Thymus (tissue), 11 donors: Measurements from ENCODE around the gene SFMBT1. TPM values are rescaled to one million over a fixed set of nuclear protein-coding genes. Genes with fewer than 3 reads are reported as not detected.
"Not testable (repeated sequence)": the region's sequence is repeated elsewhere in the genome, so short reads cannot be mapped to it uniquely, and the experiment has no call there.

ENCODE experiments used
- DNase-seq, 9 donors: peaks; one replicate each; pipeline ENCODE4 v3.0.0-alpha.2; 2013; ENCODE audit warnings: low spot score in 9 of 9, low read depth in 6 of 9, missing footprints in 1 of 9
- H3K27ac ChIP-seq, 2 donors: one replicate each; pipeline ENCODE4 v1.5.1; 2013; ENCODE audit warnings: control low read depth in 1 of 2, low read depth in 1 of 2, low read length in 1 of 2, mild to moderate bottlenecking in 1 of 2, moderate library complexity in 1 of 2
- H3K27me3 ChIP-seq, 2 donors: one replicate each; pipeline ENCODE4 v1.5.1; 2013; ENCODE audit warnings: low read length in 1 of 2; ENCODE audit not compliant: control insufficient read depth in 2 of 2, insufficient read depth in 1 of 2
- H3K36me3 ChIP-seq, 2 donors: one replicate each; pipeline ENCODE4 v1.5.1; 2013; ENCODE audit warnings: low read length in 1 of 2, mild to moderate bottlenecking in 1 of 2, moderate library complexity in 1 of 2; ENCODE audit not compliant: control insufficient read depth in 2 of 2, insufficient read depth in 2 of 2
- H3K4me1 ChIP-seq, 2 donors: one replicate each; pipeline ENCODE4 v1.5.1; 2013; ENCODE audit warnings: low read length in 2 of 2; ENCODE audit not compliant: control insufficient read depth in 2 of 2, insufficient read depth in 2 of 2
- H3K4me3 ChIP-seq, 2 donors: one replicate each; pipeline ENCODE4 v1.5.1; 2013; ENCODE audit warnings: low read length in 2 of 2, control low read depth in 1 of 2, mild to moderate bottlenecking in 1 of 2
- H3K9me3 ChIP-seq, 2 donors: one replicate each; pipeline ENCODE4 v1.5.1; 2013; ENCODE audit warnings: low read length in 1 of 2, mild to moderate bottlenecking in 1 of 2; ENCODE audit not compliant: control insufficient read depth in 2 of 2, insufficient read depth in 1 of 2
- WGBS: extraction: QIAGEN DNeasy Blood & Tissue Kit; methylation state at CpG from one replicate; pipeline ENCODE4 v1.1.7; 2013; 5-methylcytosine and 5-hydroxymethylcytosine counted together
- polyA plus RNA-seq: library from polyadenylated mRNA; stranded (reverse); fragments of 200-250 nt; gene quantifications from one replicate; pipeline ENCODE4 v1.2.3, GENCODE V29; 2013
- total RNA-seq: library from RNA; stranded (reverse); fragments of 120-200 nt; gene quantifications from one replicate; pipeline ENCODE4 v1.2.4, GENCODE V29; 2013
- donor health status: healthy.

Gene SFMBT1
- total and polyA plus RNA-seq, 2 donors, result 6.2 to 6.4 TPM

- no peaks in the 10 kb centered on the region for H3K4me1 ChIP-seq
- H3K27me3 ChIP-seq, result peaks cover 0 to 8% of the 10 kb centered on the region in 2 donors
- H3K4me3 ChIP-seq, result no peak overlapping the region
- H3K36me3 ChIP-seq, result no peaks in the 10 kb centered on the region
- no peaks in the 10 kb centered on the region for H3K9me3 ChIP-seq
- 98% methylated on average over 7 of the region's 7 CpGs for WGBS
- H3K27ac ChIP-seq, result no peak overlapping the region
- no peak for DNase-seq
Observed at GRCh38 chr3:53065841-53066480, 20.1 kb upstream of the SFMBT1 start.

GRCh38 chr3:53062905-53063304 lies 17.0 kb upstream of the SFMBT1 start:
- Histone ChIP-seq H3K36me3 (no peaks in the 10 kb centered on the region), H3K9me3 (no peaks in the 10 kb centered on the region), H3K4me1 (no peaks in the 10 kb centered on the region), H3K27ac (no peak overlapping the region), H3K4me3 (no peak overlapping the region), H3K27me3 (peaks cover 0 to 4% of the 10 kb centered on the region in 2 donors)
- DNase-seq, result no peak
- 98% methylated on average over 2 of the region's 2 CpGs for WGBS

- no peaks in the 10 kb centered on the region for H3K4me1 ChIP-seq
- H3K36me3 ChIP-seq, result no peaks in the 10 kb centered on the region
- no peaks in the 10 kb centered on the region for H3K9me3 ChIP-seq
- H3K4me3 ChIP-seq, result no peak overlapping the region
- H3K27me3 ChIP-seq, result no peaks in the 10 kb centered on the region
- no peak overlapping the region for H3K27ac ChIP-seq
- DNase-seq, result no peak
- 93% methylated on average over 2 of the region's 2 CpGs for WGBS
Observed at GRCh38 chr3:53056442-53056841, 10.6 kb upstream of the SFMBT1 start.

GRCh38 chr3:53054233-53054632 lies 8.4 kb upstream of the SFMBT1 start:
- WGBS, result 83% methylated on average over 7 of the region's 7 CpGs
- not testable (repeated sequence) for H3K4me1 ChIP-seq, H3K27ac ChIP-seq, H3K36me3 ChIP-seq, H3K4me3 ChIP-seq, H3K27me3 ChIP-seq, DNase-seq, H3K9me3 ChIP-seq

GRCh38 chr3:53051929-53052328 lies 6.1 kb upstream of the SFMBT1 start:
- H3K27me3 ChIP-seq, result peaks cover 8 to 15% of the 10 kb centered on the region in 2 donors
- H3K4me3 ChIP-seq, result no peak overlapping the region
- H3K27ac ChIP-seq, result no peak overlapping the region
- no peak for DNase-seq
- H3K36me3 ChIP-seq, result no peaks in the 10 kb centered on the region
- WGBS, result 94% methylated on average over 2 of the region's 2 CpGs
- H3K4me1 ChIP-seq, result peaks cover 0 to 1% of the 10 kb centered on the region in 2 donors
- H3K9me3 ChIP-seq, result peaks cover 0 to under 1% of the 10 kb centered on the region in 2 donors

GRCh38 chr3:53049987-53050386 lies 4.1 kb upstream of the SFMBT1 start:
- DNase-seq, result no peak
- Histone ChIP-seq H3K4me3 (no peak overlapping the region), H3K27ac (no peak overlapping the region), H3K9me3 (peaks cover 0 to 6% of the 10 kb centered on the region in 2 donors), H3K36me3 (no peaks in the 10 kb centered on the region), H3K27me3 (peaks cover 16 to 26% of the 10 kb centered on the region in 2 donors), H3K4me1 (peaks cover 4 to 8% of the 10 kb centered on the region in 2 donors)
- WGBS, result 96% methylated on average over 8 of the region's 8 CpGs

GRCh38 chr3:53046171-53047170 lies 598 bp upstream of the SFMBT1 start:
- peak in 5 of 9 donors; percentile 33 to 74 (median 48) for DNase-seq
- H3K27ac ChIP-seq, result peak overlapping the region in 1 of 2 donors; percentile 60
- H3K27me3 ChIP-seq, result peaks cover 25 to 37% of the 10 kb centered on the region in 2 donors
- H3K4me1 ChIP-seq, result peaks cover 4 to 14% of the 10 kb centered on the region in 2 donors
- H3K36me3 ChIP-seq, result no peaks in the 10 kb centered on the region
- peak overlapping the region; percentile 34 to 74 for H3K4me3 ChIP-seq
- H3K9me3 ChIP-seq, result peaks cover 0 to 6% of the 10 kb centered on the region in 2 donors
- 4% methylated on average over 113 of the region's 113 CpGs for WGBS

GRCh38 chr3:53044711-53045517 lies 959 bp downstream of the SFMBT1 start:
- H3K4me3 ChIP-seq, result peak overlapping the region; percentile 59 to 74
- peaks cover 0 to 6% of the 10 kb centered on the region in 2 donors for H3K9me3 ChIP-seq
- under 1% methylated on average over 100 of the region's 101 CpGs for WGBS
- peak overlapping the region; percentile 32 to 79 for H3K27ac ChIP-seq
- peaks cover 25 to 37% of the 10 kb centered on the region in 2 donors for H3K27me3 ChIP-seq
- H3K36me3 ChIP-seq, result no peaks in the 10 kb centered on the region
- DNase-seq, result peak in 5 of 9 donors; percentile 17 to 63 (median 44)
- H3K4me1 ChIP-seq, result peaks cover 4 to 14% of the 10 kb centered on the region in 2 donors
